Endothelial cell (in vitro differentiated cells): ENCODE data around the gene ZNF79. TPM values are rescaled to one million over a fixed set of nuclear protein-coding genes. Genes with fewer than 3 reads are reported as not detected.

Experiments
- DNase-seq: peaks from one replicate; pipeline ENCODE4 v3.0.0; 2021; ENCODE audit warnings: low spot score
- H3K27ac Mint-ChIP-seq: one replicate; pipeline ENCODE4 v1.8.0; 2021; ENCODE audit warnings: mixed read lengths, inconsistent platforms; ENCODE audit not compliant: unreplicated experiment
- H3K27me3 Mint-ChIP-seq: one replicate; pipeline ENCODE4 v1.8.0; 2021; ENCODE audit warnings: mild to moderate bottlenecking, moderate library complexity, mixed read lengths, inconsistent platforms; ENCODE audit not compliant: unreplicated experiment
- H3K36me3 Mint-ChIP-seq: one replicate; pipeline ENCODE4 v1.8.0; 2021; ENCODE audit warnings: mild to moderate bottlenecking, low read depth, mixed read lengths, inconsistent platforms; ENCODE audit not compliant: unreplicated experiment
- H3K4me1 Mint-ChIP-seq: one replicate; pipeline ENCODE4 v1.8.0; 2021; ENCODE audit warnings: mild to moderate bottlenecking, mixed read lengths, inconsistent platforms; ENCODE audit not compliant: unreplicated experiment
- H3K4me3 Mint-ChIP-seq: one replicate; pipeline ENCODE4 v1.8.0; 2021; ENCODE audit warnings: mild to moderate bottlenecking, mixed read lengths, inconsistent platforms; ENCODE audit not compliant: unreplicated experiment
- H3K9me3 Mint-ChIP-seq: one replicate; pipeline ENCODE4 v1.8.0; 2021; ENCODE audit warnings: mixed read lengths, inconsistent platforms; ENCODE audit not compliant: unreplicated experiment
- total RNA-seq: library from RNA; stranded (reverse); fragmentation: NEBNext Ultra II Directional; extraction: Animal tissue kit (Norgen Biotek cat#: 25700); gene quantifications from one replicate; pipeline ENCODE4 v1.2.1, GENCODE V29; 2021; ENCODE audit not compliant: unreplicated experiment
- TF ChIP-seq, protein P1 (sequence below): fragments of 200-600 bp; sonication (generic); IDR thresholded peaks from one replicate; pipeline ENCODE4 v1.5.0; 2021; ENCODE audit warnings: antibody characterized with exemption; ENCODE audit not compliant: unreplicated experiment

The ZNF79 gene
- total RNA-seq, 1 donor from 2014 or later = 12.6 TPM

DNA sequence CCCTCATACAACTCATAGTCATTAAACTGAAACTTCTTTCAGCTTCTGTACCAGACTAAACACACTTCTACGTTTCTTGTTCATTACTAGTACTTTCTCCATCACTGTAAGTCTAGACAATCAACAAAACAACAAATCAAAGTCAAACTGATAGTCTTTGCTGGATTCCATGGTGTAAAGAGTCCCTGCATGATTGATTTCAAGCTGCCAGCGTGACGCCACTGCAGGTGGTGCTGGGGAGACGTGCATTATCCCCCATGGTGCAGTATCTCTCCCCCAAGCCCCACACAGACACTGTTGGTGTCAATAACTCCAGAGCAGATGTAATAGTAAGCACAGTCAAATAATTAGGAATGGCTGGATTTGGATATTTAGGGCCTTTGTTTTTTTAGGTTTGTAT, 37.9 kb upstream of the ZNF79 start:
- Mint-ChIP-seq H3K4me1 (no peaks in the 10 kb centered on the region), H3K9me3 (no peaks in the 10 kb centered on the region), H3K4me3 (no peak overlapping the region), H3K36me3 (no peaks in the 10 kb centered on the region), H3K27me3 (peaks cover 2% of the 10 kb centered on the region), H3K27ac (no peak overlapping the region)
- TF ChIP-seq, protein P1, sequence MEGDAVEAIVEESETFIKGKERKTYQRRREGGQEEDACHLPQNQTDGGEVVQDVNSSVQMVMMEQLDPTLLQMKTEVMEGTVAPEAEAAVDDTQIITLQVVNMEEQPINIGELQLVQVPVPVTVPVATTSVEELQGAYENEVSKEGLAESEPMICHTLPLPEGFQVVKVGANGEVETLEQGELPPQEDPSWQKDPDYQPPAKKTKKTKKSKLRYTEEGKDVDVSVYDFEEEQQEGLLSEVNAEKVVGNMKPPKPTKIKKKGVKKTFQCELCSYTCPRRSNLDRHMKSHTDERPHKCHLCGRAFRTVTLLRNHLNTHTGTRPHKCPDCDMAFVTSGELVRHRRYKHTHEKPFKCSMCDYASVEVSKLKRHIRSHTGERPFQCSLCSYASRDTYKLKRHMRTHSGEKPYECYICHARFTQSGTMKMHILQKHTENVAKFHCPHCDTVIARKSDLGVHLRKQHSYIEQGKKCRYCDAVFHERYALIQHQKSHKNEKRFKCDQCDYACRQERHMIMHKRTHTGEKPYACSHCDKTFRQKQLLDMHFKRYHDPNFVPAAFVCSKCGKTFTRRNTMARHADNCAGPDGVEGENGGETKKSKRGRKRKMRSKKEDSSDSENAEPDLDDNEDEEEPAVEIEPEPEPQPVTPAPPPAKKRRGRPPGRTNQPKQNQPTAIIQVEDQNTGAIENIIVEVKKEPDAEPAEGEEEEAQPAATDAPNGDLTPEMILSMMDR = no peak
- no peak for DNase-seq

DNA sequence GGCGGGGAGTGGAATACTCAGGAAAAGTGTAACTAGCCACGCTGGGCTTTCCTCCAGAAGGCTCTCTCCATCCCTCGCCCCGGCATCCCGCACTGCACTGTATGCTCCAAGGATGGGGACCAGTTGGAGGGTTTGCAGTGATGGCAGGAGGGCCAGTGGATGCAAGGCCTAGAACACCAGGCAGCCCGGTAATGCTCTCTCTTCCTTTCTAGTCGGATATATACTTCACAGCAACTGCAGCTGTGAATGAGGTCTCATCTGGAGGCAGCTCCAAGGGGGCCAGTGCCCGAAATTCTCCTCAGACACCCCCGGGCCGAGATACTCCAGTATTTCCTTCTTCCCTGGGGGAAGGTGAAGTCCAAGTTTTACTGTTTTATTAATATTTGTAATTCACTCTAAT, 37.2 kb upstream of the ZNF79 start:
- H3K4me1 Mint-ChIP-seq = no peaks in the 10 kb centered on the region
- no peak overlapping the region for H3K4me3 Mint-ChIP-seq
- H3K27me3 Mint-ChIP-seq = peaks cover 2% of the 10 kb centered on the region
- no peaks in the 10 kb centered on the region for H3K36me3 Mint-ChIP-seq
- H3K9me3 Mint-ChIP-seq = no peaks in the 10 kb centered on the region
- no peak overlapping the region for H3K27ac Mint-ChIP-seq
- DNase-seq = no peak
- TF ChIP-seq, protein P1 = no peak

DNA sequence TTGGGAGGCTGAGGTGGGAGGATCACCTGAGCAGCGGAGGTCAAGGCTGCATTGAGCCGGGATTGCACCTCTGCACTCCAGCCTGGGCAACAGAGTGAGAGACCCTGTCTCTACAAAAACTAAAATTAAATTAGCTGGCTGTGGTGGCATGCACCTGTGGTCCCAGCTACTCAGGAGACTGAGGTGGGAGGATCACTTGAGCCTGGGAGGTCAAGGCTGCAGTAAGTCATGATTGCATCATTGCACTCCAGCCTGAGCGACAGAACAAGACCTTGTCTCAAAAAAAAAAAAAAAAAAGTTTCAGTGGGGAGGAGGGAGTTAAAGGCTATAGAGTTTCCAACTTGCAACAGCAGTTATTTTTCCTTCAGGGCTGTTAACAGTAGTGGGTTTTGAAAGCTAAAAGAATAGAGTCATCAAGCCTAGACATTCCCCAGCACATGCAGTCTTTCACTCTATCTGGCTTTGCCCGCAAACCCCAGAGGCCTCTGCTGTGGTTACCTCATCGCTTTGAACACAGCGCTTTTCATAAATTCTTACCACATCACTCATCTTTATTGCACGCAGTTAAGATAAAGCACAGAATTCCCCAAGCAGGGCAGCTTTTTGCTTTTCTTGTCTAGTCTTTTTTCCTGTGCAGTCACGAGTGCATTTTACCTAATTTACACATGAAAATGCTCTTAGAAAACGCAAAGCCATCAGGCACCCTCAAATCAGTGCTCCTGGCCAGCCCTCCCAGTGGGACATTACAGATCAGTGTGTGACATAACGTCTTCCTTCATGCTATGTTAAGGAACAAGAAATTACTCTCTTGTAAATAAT, 35.9 kb upstream of the ZNF79 start:
- Mint-ChIP-seq H3K4me1 (no peaks in the 10 kb centered on the region), H3K9me3 (no peaks in the 10 kb centered on the region), H3K36me3 (no peaks in the 10 kb centered on the region), H3K27me3 (peaks cover 2% of the 10 kb centered on the region), H3K27ac (no peak overlapping the region), H3K4me3 (no peak overlapping the region)
- TF ChIP-seq, protein P1 = no peak
- DNase-seq = no peak

DNA sequence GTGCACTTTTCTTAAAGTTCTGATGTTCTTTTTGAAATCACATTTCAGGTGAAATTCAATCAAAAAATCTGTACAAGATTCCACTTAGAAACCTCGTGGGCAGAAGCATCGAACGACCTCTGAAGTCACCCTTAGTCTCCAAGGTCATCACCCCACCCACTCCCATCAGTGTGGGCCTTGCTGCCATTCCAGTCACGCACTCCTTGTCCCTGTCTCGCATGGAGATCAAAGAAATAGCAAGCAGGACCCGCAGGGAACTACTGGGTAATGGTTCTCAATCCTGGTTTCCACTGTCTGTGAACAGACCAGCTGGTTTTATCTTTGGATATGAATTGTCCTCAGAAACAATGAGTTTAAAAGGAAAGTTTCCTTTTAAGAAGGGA, 35.3 kb upstream of the ZNF79 start:
- no peak for DNase-seq
- no peaks in the 10 kb centered on the region for H3K4me1 Mint-ChIP-seq
- H3K9me3 Mint-ChIP-seq = no peaks in the 10 kb centered on the region
- H3K4me3 Mint-ChIP-seq = no peak overlapping the region
- peaks cover 2% of the 10 kb centered on the region for H3K27me3 Mint-ChIP-seq
- no peak overlapping the region for H3K27ac Mint-ChIP-seq
- TF ChIP-seq, protein P1 = no peak
- H3K36me3 Mint-ChIP-seq = no peaks in the 10 kb centered on the region
